GM10248 (cell line): Measurements from ENCODE around the gene SF1.
A peak's percentile ranks its signal among the peaks of the same experiment; 100 is the strongest.

Source experiments
- CTCF ChIA-PET: fragments of 300-600 bp; sonication (Branson Sonifier 250); formaldehyde crosslinking; extraction: SDS; loops from one replicate; lab custom pipeline; 2021; ENCODE audit warnings: antibody characterized with exemption; lab: Yijun Ruan, JAX
- POLR2A ChIA-PET: fragments of 350-650 bp; sonication (Branson Sonifier 250); formaldehyde crosslinking; extraction: SDS; loops from one replicate; lab custom pipeline; 2020; ENCODE audit warnings: antibody characterized with exemption; lab: Yijun Ruan, JAX
- DNase-seq: peaks from one replicate; pipeline ENCODE4 v3.0.0; 2012; ENCODE audit errors: extremely low spot score
- TF ChIP-seq, protein P1 (sequence below): IDR thresholded peaks from 2 replicates; pipeline ENCODE4 v1.5.1; 2012; ENCODE audit warnings: mild to moderate bottlenecking, low read depth; ENCODE audit errors: extremely low read depth, missing control alignments, control extremely low read depth

Gene SF1

DNA sequence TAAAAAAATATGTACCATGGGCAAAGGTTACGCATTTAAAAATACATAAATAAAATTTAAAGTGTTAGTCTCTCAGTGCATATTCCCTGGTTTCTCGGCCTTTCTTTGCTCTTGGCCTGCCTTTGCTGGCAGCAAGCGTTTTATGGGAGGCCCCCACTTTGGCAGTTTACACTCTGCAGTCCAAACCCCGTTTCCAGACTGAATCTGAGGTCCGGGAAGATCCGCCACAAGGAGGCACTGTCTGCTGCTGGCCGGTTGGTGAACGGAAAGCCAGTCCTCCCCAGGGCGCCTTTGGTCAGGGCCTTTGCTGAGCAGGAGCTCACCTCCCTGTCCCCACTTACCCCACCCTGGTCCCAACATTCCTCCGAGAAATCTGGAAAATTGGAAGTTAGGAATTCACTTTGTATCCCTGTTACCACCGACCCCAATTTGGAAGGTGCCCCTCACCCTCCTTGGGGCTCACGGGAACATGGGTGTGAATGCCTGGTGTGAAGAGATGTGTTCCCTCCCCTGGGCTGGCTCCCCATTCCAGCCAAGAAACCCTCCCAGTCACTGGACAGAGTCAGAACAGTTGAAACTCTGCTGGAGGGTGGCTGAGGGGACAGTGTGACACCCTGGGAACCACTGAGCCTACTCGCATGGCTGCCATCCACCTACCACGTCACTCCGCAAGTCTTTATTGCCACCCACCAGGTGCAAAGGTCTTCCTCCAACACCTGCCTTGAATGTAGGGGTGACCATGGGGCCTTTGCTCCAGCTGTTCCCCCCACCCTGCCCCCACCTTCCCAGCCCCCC, 9.4 kb upstream of the SF1 start:
- TF ChIP-seq, protein P1, sequence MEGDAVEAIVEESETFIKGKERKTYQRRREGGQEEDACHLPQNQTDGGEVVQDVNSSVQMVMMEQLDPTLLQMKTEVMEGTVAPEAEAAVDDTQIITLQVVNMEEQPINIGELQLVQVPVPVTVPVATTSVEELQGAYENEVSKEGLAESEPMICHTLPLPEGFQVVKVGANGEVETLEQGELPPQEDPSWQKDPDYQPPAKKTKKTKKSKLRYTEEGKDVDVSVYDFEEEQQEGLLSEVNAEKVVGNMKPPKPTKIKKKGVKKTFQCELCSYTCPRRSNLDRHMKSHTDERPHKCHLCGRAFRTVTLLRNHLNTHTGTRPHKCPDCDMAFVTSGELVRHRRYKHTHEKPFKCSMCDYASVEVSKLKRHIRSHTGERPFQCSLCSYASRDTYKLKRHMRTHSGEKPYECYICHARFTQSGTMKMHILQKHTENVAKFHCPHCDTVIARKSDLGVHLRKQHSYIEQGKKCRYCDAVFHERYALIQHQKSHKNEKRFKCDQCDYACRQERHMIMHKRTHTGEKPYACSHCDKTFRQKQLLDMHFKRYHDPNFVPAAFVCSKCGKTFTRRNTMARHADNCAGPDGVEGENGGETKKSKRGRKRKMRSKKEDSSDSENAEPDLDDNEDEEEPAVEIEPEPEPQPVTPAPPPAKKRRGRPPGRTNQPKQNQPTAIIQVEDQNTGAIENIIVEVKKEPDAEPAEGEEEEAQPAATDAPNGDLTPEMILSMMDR: peak; percentile 74
- ChIA-PET POLR2A (interaction anchor here (0.5 kb wide), 1 partner anchor 521 kb away, joined by 5 read pairs; no protein-coding TSS in a partner anchor), CTCF (interaction anchor here (0.6 to 5.5 kb wide), 6 partner anchors 10 to 103 kb away, joined by 3 to 49 read pairs (median 4); partner anchors contain the start of genes MAP4K2 and SF1)
- peak; percentile 76 for DNase-seq

- POLR2A ChIA-PET: interaction anchor here (0.6 kb wide), 1 partner anchor 76 kb away, joined by 3 read pairs; no protein-coding TSS in a partner anchor
- no peak for DNase-seq
- CTCF ChIA-PET: interaction anchor here (1.6 to 5.5 kb wide), 4 partner anchors 8 to 325 kb away, joined by 6 to 49 read pairs (median 14); partner anchors contain the start of genes MAP4K2 and TM7SF2
- TF ChIP-seq, protein P1: no peak
These were observed 8.0 kb upstream of the SF1 start for GRCh38 chr11:64786308-64786707.

GRCh38 chr11:64784813-64785581, 6.7 kb upstream of the SF1 start:
- ChIA-PET CTCF (interaction anchor here (0.7 to 5.5 kb wide), 7 partner anchors 9 to 326 kb away, joined by 3 to 49 read pairs (median 6); partner anchors contain the start of genes MAP4K2 and TM7SF2), POLR2A (interaction anchor here (0.7 kb wide), 1 partner anchor 16 kb away, joined by 6 read pairs; no protein-coding TSS in a partner anchor)
- TF ChIP-seq, protein P1: no peak
- no peak for DNase-seq

DNA sequence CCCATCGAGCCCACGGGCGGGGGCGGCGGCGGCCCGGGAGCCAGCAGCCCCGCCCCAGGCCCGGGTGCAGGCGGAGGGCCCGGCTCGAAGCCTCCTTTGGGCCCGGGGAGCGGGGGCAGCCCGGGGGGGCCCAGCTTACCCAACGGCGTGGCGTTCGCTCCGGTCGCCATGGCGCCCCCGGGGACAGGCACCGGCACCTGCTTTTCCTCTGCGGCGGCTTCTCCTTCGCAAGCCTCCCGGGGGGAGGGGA, 194 bp downstream of the SF1 start:
- CTCF ChIA-PET: interaction anchor here (0.6 to 3.6 kb wide), 6 partner anchors 10 to 129 kb away, joined by 3 to 13 read pairs (median 3); partner anchors contain the start of gene PYGM
- POLR2A ChIA-PET: interaction anchor here (0.9 to 1.1 kb wide), 8 partner anchors 16 to 722 kb away, joined by 3 to 9 read pairs (median 3); partner anchors contain the start of genes EHD1, MALAT1, PYGM and ZNHIT2
- TF ChIP-seq, protein P1: no peak

DNA sequence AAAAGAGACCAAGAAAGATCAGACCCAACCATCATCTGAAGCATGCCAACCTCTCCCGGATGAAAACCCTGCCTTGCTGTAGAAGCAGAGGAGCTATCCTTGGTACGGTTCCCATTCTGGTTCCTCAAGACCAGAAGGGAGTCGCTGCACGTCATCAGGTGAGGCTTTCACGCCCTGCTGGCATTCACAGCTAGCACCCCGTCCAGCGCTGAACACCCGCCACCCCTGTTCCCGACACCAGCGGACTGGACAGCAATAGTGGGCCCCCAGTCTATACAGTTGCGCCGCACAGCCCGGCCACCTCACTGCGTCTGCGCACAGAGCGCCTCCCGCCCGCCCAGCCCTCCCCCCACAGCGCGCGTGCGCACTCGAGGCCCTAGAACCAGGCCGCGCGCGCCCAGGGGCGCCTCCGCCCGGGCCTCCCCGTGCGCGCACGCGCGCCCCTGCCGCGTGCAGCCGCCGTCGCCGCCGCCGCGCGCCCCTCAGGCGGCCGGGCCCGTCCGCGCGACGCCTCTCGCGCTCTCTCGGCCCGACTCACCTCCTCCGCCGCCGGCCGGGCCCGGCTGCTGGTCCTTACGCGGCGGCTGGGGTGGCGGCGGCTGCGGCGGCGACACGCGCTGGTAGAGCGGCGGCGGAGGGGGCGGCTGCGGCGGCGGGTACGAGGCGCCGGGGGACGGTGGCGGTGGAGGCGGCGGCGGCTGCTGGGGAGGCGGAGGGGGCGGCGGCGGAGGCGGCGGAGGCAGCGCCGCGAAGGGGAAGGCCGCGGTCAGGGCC, 706 bp downstream of the SF1 start:
- TF ChIP-seq, protein P1: no peak
- DNase-seq: peak; percentile 93
- CTCF ChIA-PET: interaction anchor here (1.1 to 3.6 kb wide), 3 partner anchors 9 to 21 kb away, joined by 3 to 13 read pairs (median 5); no protein-coding TSS in a partner anchor
- POLR2A ChIA-PET: no interaction called here

More for the DNA sequence above, 194 bp downstream of the SF1 start:
- DNase-seq: no peak

DNA sequence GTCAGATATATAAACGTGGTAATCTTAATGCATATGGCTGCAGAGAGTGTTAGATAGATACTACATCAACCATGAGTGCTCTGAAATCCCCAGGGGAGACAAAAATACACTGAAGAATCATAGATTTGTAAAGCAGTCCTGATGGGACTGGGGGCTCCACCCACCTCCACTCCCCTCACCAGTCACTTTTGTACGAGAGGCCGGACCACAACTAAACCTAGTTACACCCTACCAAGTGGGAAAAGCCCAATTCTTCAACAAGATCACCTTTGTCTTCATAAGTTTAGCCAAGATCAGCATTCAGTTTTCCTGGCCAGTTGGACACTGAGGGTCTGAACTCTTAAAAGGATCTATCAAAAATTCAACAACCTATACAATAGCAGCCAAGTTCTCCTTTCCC, 1.5 kb downstream of the SF1 start:
- ChIA-PET CTCF (interaction anchor here (1.0 to 3.6 kb wide), 5 partner anchors 9 to 88 kb away, joined by 3 to 13 read pairs (median 4); no protein-coding TSS in a partner anchor), POLR2A (no interaction called here)
- DNase-seq: no peak
- TF ChIP-seq, protein P1: no peak
